GM18498 (cell line): ENCODE data around the gene ADRA2A.
A peak's percentile ranks its signal among the peaks of the same experiment; 100 is the strongest.

Experiments used
- ATAC-seq: cut with Tn5 transposase; IDR thresholded peaks from one replicate; pipeline ENCODE4 v1.9.1; 2021; ENCODE audit warnings: mild to moderate bottlenecking, moderate library complexity; ENCODE audit not compliant: unreplicated experiment

The ADRA2A gene

DNA sequence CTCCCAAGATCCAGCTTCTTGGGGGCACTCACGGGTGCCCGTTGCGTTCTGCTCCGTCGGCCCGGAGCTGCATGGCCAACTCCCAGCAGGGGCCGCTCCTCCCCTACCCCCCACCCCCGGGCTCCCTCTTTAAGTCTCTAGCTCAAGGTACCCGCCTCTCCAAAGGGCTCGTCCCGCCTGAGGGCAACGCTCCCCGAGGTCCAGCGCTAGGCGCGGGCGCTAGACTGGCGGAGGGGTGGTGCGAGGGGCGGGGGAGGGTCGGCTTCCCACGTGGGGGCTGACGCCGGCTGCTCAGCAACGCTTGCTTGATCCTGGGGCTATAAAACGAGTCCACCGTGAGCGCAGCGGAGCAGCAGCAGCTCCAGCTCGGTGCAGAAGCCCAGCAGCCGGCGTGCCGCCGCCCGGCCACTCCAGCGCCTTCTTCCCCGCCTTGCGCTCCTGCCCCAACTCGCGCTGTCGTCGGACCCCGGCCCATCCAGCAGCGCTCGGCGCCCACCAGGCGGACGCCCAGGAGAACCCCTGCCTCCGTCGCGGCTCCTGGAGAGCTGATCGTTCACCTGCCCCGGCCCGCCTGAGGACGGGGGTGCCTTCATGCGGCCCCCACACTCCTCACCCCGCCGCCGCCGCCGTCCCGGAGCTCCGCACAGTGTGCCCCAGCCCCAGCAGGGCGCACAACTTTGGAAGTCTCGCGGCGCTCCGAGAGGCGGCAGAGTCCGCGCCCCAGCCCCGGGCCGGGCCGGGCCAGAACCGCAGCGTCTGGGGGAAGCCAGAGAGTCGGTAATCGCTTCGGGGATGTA, at the start of gene ADRA2A:
Gene ADRA2A, plus strand, starts transcription at position 348 of the 797 bp plus-strand sequence. CDS start 968 bp downstream, outside the sequence.
- peak; percentile 34 for ATAC-seq

DNA sequence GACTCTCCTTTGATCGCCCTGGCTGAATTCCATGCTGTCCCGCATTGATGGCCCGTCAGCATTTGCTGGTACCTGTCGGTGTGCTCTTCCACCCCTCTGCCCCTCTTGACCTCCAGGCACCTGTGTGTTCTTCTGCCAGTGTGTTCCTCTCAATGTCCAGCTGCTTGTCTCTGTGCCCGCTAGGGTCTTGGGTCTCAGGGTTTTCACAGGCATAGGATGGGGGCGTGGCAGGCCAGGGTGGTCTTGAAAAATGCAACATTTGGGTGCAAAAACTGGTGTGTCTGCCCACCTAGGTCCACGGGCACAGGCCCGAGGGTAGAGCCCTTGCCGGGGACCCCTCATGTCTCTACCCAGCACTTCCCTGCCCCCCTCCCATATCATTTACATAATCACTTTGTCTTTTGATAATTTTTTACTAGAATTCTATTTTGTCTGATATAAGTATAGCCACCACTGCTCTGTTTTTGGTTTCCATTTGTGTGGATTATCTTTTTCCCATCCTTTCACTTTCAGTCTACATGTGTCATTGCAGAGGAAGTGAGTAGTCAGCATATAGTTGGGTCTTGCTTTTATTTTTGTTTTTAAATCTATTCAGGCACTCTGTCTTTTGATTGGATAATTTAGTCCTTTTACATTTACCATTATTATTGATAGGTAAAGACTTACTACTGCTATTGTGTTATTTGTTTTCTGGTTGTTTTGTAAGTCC, 46.6 kb upstream of the ADRA2A start:
- no peak for ATAC-seq

DNA sequence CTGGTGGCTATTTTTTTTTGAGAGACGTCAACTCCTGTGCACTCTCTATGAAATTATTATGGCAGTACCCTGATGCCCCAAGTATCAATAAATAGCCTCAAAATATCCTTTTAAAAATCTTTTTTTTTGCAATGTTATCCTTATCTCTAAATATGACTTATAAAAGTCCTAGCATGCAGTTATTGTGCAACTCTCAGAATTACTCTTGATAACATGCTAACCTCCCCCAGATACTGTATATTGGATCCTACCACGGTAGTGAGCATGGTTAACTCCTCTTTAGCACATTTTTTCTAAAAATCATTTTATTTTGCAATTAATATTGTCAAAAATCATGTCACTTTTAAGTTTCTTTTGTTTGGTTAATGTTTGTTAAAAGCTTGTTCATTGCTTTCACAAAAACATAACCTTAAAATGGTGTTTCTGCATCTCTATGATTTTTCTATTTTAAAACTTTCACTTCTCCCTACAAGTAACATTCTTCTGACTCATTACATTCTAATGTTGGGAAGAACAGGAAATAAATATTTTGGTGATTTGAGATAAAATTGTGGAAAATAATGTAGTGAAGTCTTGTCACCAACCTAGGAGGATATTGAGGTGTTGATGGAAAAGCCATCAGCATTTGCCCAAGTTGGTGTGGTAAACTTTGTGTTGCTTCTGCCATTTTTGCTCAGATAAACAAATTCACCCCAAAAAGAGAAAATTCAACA, 42.1 kb upstream of the ADRA2A start:
- no peak for ATAC-seq

- no peak for ATAC-seq
Observed at GRCh38 chr10:111035542-111035941, 41.3 kb upstream of the ADRA2A start.

GRCh38 chr10:111037858-111038257, 39.0 kb upstream of the ADRA2A start:
- ATAC-seq, result no peak

DNA sequence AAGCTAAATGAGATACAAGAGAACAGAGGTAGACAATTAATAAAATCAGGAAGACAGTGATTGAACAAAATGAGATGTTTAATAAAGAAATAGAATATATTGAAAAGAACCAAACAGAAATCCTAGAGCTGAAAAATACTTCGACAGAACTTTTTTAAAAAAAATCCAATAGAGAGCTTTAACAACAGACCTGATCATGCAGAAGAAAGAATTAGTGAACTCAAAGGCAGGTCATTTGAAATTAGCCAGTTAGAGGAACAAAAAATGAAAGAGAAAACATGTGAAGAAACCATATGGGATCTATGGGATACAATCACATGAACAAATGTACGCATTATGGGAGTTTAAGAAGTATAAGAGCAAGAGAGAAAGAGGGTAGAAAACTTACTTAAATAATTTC, 37.3 kb upstream of the ADRA2A start:
- ATAC-seq, result no peak

GRCh38 chr10:111057006-111057405, 19.8 kb upstream of the ADRA2A start:
- no peak for ATAC-seq

- no peak for ATAC-seq
Observed at GRCh38 chr10:111063471-111063870, 13.4 kb upstream of the ADRA2A start.

GRCh38 chr10:111072232-111072631, 4.6 kb upstream of the ADRA2A start:
- ATAC-seq, result no peak

DNA sequence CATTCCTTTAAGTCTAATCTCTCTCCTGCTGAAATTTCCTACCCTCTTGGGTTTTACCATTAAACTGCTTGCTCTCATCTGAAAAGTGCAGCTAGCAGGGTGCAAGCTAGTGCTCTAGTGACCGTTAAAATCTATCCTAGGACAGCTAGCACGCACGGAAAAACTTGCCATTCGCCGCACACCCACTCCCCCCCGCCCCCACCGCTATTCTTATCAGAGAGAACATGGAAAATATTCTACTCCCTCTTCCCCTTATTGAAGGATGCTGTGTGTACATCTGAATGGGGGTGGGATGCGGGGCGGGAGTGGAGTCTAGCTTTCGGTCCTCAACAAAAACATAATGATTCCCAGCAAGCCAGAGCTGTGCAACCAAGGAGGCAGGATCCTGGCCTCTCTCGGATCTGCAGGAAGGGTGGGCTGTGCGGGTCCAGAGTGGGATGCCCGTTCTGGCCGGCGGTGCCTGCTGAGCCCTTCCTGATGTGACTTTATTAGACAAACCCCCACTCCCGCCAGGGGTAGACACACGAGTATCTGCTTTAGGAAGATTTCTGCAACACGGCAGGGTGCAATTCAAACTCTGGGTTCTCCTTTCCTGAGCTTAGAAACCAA, 1.1 kb upstream of the ADRA2A start:
- peak; percentile 9 for ATAC-seq

- peak; percentile 75 for ATAC-seq
Observed at GRCh38 chr10:111076191-111076681, 593 bp upstream of the ADRA2A start.

- ATAC-seq, result no peak
Observed at GRCh38 chr10:111077479-111077784, 603 bp downstream of the ADRA2A start.

DNA sequence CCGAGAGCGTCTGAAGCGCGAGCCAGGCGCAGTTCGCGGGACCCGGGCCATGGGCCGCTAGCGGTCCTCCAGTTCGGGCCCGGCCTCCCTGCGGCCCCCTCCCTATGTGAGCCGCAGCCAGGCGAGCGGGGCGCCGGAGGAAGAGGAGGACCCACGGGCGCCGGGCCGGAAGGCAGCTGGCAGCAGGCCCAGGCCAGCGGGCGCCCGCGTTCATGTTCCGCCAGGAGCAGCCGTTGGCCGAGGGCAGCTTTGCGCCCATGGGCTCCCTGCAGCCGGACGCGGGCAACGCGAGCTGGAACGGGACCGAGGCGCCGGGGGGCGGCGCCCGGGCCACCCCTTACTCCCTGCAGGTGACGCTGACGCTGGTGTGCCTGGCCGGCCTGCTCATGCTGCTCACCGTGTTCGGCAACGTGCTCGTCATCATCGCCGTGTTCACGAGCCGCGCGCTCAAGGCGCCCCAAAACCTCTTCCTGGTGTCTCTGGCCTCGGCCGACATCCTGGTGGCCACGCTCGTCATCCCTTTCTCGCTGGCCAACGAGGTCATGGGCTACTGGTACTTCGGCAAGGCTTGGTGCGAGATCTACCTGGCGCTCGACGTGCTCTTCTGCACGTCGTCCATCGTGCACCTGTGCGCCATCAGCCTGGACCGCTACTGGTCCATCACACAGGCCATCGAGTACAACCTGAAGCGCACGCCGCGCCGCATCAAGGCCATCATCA, 1.1 kb downstream of the ADRA2A start:
- ATAC-seq, result no peak

DNA sequence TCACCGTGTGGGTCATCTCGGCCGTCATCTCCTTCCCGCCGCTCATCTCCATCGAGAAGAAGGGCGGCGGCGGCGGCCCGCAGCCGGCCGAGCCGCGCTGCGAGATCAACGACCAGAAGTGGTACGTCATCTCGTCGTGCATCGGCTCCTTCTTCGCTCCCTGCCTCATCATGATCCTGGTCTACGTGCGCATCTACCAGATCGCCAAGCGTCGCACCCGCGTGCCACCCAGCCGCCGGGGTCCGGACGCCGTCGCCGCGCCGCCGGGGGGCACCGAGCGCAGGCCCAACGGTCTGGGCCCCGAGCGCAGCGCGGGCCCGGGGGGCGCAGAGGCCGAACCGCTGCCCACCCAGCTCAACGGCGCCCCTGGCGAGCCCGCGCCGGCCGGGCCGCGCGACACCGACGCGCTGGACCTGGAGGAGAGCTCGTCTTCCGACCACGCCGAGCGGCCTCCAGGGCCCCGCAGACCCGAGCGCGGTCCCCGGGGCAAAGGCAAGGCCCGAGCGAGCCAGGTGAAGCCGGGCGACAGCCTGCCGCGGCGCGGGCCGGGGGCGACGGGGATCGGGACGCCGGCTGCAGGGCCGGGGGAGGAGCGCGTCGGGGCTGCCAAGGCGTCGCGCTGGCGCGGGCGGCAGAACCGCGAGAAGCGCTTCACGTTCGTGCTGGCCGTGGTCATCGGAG, 1.8 kb downstream of the ADRA2A start:
- ATAC-seq, result no peak

DNA sequence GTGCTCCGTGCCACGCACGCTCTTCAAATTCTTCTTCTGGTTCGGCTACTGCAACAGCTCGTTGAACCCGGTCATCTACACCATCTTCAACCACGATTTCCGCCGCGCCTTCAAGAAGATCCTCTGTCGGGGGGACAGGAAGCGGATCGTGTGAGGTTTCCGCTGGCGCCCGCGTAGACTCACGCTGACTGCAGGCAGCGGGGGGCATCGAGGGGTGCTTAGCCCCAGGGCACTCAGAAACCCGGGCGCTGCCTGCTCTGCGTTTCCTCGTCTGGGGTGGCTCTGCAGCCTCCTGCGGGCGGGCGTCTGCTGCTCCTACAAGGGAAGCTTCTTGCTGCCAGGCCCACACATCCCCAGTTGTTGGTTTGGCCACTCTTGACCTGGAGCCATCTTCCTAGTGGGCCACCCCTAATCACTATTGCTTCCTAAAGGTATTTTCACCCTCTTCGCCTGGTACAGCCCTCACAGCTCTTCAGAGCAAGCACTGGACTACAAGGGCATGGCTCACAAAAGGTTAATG, 2.5 kb downstream of the ADRA2A start:
- ATAC-seq, result no peak

GRCh38 chr10:111079781-111080180, 3.0 kb downstream of the ADRA2A start:
- ATAC-seq, result no peak

- no peak for ATAC-seq
Observed at GRCh38 chr10:111080224-111080623, 3.4 kb downstream of the ADRA2A start.

- no peak for ATAC-seq
Observed at GRCh38 chr10:111081595-111081994, 4.8 kb downstream of the ADRA2A start.

DNA sequence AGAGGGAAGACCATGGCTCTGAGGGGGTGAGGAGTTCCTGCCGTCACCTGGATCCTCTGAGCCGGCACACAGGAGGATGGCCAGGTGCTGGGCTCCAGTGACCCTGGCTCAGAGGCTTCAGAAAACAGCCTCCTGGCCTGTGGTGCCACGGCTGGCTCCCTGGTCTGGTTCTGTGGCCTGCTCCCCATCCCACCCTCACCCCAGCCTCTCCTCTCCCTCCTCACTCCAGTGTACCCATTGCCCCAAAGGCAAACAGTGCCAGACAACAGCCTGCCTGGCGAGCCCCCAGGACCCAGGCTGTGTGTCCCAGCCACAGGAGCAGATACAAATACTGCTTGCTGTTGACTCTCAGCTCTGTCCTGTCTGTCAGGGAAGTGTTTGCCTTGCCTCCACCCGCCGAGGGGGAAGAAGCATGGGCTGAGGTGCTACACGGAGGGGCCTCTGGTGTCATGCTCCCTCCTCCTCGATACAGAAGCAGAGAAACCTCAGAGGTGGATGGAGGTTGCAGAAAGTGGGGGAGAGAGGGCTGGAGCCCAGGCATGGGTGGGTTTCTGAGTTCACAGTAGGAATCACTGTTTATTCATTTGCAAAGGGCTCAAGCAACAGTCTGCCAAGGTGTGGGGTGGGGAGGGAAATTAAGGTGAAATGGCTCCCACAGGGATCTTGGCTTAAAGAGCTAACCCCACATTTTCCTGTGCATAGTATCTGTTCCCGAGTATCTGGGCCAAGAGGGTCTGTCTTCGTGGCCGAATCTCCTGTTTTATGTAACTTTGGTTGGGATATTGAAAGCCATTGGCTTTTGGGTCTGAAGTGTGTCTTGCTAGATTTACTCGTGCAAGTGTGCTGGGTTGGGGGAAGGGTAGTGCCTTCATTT, 5.5 kb downstream of the ADRA2A start:
- no peak for ATAC-seq
